G401 (cell line): Measurements from ENCODE around the gene BRD4. TPM values are rescaled to one million over a fixed set of nuclear protein-coding genes. Genes with fewer than 3 reads are reported as not detected.

ENCODE experiments used
- DNase-seq: peaks from one replicate; pipeline ENCODE4 v3.0.0-alpha.2; 2015; ENCODE audit warnings: low spot score
- in situ Hi-C: cut with HindIII; loops from 2 replicates; pipeline ENCODE4 v1.10.0; 2016; ENCODE audit warnings: low sequenced_read_pairs, mixed read lengths
- total RNA-seq: library from RNA; depleted of rRNA; stranded (reverse); fragments of >200 nt; shearing (Covaris generic); gene quantifications from 2 replicates; pipeline ENCODE4 v1.2.3, GENCODE V29; 2014

The BRD4 gene
- total RNA-seq, 1 experiment from 2014 or later = 8.6 TPM

GRCh38 chr19:15256708-15257331 is 75.5 kb downstream of the BRD4 start:
- DNase-seq = no peak
- in situ Hi-C loops = no loop called here

- no peak for DNase-seq
- in situ Hi-C loops = no loop called here
Observed at GRCh38 chr19:15255359-15255990, 76.9 kb downstream of the BRD4 start.

GRCh38 chr19:15254547-15254946 is 77.8 kb downstream of the BRD4 start:
- DNase-seq = no peak
- in situ Hi-C loops = no loop called here

- DNase-seq = no peak
- in situ Hi-C loops = no loop called here
Observed at GRCh38 chr19:15253513-15253912, 78.8 kb downstream of the BRD4 start.

- in situ Hi-C loops = no loop called here
- DNase-seq = peak; percentile 32
Observed at GRCh38 chr19:15253061-15253460, 79.3 kb downstream of the BRD4 start.

- no peak for DNase-seq
- in situ Hi-C loops = no loop called here
Observed at GRCh38 chr19:15252398-15253018, 79.8 kb downstream of the BRD4 start.

- in situ Hi-C loops = no loop called here
- DNase-seq = peak; percentile 53
Observed at GRCh38 chr19:15251749-15252397, 80.5 kb downstream of the BRD4 start.

- in situ Hi-C loops = no loop called here
- no peak for DNase-seq
Observed at GRCh38 chr19:15251010-15251748, 81.2 kb downstream of the BRD4 start.

- in situ Hi-C loops = no loop called here
- no peak for DNase-seq
Observed at GRCh38 chr19:15250640-15250993, 81.7 kb downstream of the BRD4 start.

GRCh38 chr19:15249972-15250639 is 82.2 kb downstream of the BRD4 start:
- DNase-seq = no peak
- in situ Hi-C loops = loop anchor here (5.0 kb wide), 1 partner anchor 42 kb away; no protein-coding TSS in a partner anchor

- in situ Hi-C loops = loop anchor here (5.0 kb wide), 1 partner anchor 43 kb away; no protein-coding TSS in a partner anchor
Observed at GRCh38 chr19:15249528-15249874, 82.8 kb downstream of the BRD4 start.

GRCh38 chr19:15248648-15249527 is 83.5 kb downstream of the BRD4 start:
- no peak for DNase-seq
- in situ Hi-C loops = loop anchor here (5.0 kb wide), 1 partner anchor 43 kb away; no protein-coding TSS in a partner anchor

More at GRCh38 chr19:15249528-15249874, 82.8 kb downstream of the BRD4 start:
- no peak for DNase-seq

- in situ Hi-C loops = loop anchor here (5.0 kb wide), 1 partner anchor 44 kb away; no protein-coding TSS in a partner anchor
Observed at GRCh38 chr19:15248106-15248505, 84.2 kb downstream of the BRD4 start.

GRCh38 chr19:15247107-15248014 is 85.0 kb downstream of the BRD4 start:
- in situ Hi-C loops = loop anchor here (5.0 kb wide), 1 partner anchor 45 kb away; no protein-coding TSS in a partner anchor
- DNase-seq = peak; percentile 37

More at GRCh38 chr19:15248106-15248505, 84.2 kb downstream of the BRD4 start:
- DNase-seq = no peak

GRCh38 chr19:15246198-15246481 is 86.2 kb downstream of the BRD4 start:
- no peak for DNase-seq
- in situ Hi-C loops = loop anchor here (5.0 kb wide), 1 partner anchor 46 kb away; no protein-coding TSS in a partner anchor

- in situ Hi-C loops = loop anchor here (5.0 kb wide), 1 partner anchor 47 kb away; no protein-coding TSS in a partner anchor
Observed at GRCh38 chr19:15245370-15246197, 86.8 kb downstream of the BRD4 start.

More at GRCh38 chr19:15245370-15246197, 86.8 kb downstream of the BRD4 start:
- no peak for DNase-seq
